Suprapubic skin (tissue), 4 donors: Measurements from ENCODE around the gene HSPA1L.

Experiments
- EP300 ChIP-seq: sonication (generic); formaldehyde crosslinking; IDR thresholded peaks from one replicate; pipeline ENCODE4 v1.6.1; 2017; ENCODE audit warnings: antibody characterized with exemption
- POLR2A ChIP-seq, 2 donors: fragments of 450-650 bp; IDR thresholded peaks; one replicate each; pipeline ENCODE4 v1.6.1; 2017; ENCODE audit warnings: antibody characterized with exemption in 2 of 2, mild to moderate bottlenecking in 2 of 2, moderate library complexity in 2 of 2
- POLR2AphosphoS5 ChIP-seq, 3 donors: sonication (generic); formaldehyde crosslinking; IDR thresholded peaks; one replicate each; pipeline ENCODE4 v1.6.1; 2017; ENCODE audit warnings: antibody characterized with exemption in 3 of 3
- TF ChIP-seq, protein P1 (sequence below), 2 donors: fragments of 200-600 bp in 1 of 2; fragments of 450-650 bp in 1 of 2; sonication (generic) in 1 of 2; IDR thresholded peaks; one replicate each; pipeline ENCODE4 v1.5.1; 2016 to 2019; ENCODE audit warnings: antibody characterized with exemption in 2 of 2, mild to moderate bottlenecking in 1 of 2, moderate library complexity in 1 of 2

DNA sequence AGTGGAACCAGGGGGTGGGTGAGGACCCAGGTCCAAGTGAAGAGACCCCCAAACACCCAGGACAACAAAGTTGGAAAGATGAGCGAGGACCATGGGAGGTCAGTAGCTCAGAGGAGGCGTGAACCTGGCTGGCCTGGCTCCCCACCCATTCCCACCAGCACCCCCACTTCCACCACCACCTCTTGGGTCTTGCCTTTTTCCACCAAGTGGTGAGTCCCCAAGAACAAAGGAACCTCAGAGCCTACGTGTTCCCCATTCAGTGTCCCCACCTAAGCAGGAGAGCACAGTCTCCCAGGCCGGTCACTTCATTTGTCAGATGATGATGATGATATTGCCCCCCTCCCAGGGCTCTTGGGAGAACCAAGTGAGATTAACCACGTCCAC, 37.4 kb downstream of the HSPA1L start:
- TF ChIP-seq, protein P1, sequence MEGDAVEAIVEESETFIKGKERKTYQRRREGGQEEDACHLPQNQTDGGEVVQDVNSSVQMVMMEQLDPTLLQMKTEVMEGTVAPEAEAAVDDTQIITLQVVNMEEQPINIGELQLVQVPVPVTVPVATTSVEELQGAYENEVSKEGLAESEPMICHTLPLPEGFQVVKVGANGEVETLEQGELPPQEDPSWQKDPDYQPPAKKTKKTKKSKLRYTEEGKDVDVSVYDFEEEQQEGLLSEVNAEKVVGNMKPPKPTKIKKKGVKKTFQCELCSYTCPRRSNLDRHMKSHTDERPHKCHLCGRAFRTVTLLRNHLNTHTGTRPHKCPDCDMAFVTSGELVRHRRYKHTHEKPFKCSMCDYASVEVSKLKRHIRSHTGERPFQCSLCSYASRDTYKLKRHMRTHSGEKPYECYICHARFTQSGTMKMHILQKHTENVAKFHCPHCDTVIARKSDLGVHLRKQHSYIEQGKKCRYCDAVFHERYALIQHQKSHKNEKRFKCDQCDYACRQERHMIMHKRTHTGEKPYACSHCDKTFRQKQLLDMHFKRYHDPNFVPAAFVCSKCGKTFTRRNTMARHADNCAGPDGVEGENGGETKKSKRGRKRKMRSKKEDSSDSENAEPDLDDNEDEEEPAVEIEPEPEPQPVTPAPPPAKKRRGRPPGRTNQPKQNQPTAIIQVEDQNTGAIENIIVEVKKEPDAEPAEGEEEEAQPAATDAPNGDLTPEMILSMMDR (IDR thresholded peaks at IDR 0.05) = no peak
- TF ChIP-seq POLR2A (IDR thresholded peaks at IDR 0.05) (no peak), EP300 (no peak), POLR2AphosphoS5 (IDR thresholded peaks at IDR 0.05) (no peak)
